Neuronal stem cell (in vitro differentiated cells): ENCODE results near the gene FBXL12.
"Not testable (repeated sequence)": the region's sequence is repeated elsewhere in the genome, so short reads cannot be mapped to it uniquely, and the experiment has no call there.

Source experiments
- DNase-seq: peaks from one replicate; pipeline ENCODE4 v3.0.0-alpha.2; 2013; ENCODE audit warnings: low spot score
- H2AFZ ChIP-seq: one replicate; pipeline ENCODE4 v1.6.1; 2013; ENCODE audit warnings: mild to moderate bottlenecking, low read length, inconsistent platforms
- H2AK5ac ChIP-seq: 2 replicates; pipeline ENCODE4 v1.6.1; 2013; ENCODE audit warnings: low read depth, mild to moderate bottlenecking, inconsistent platforms, low read length, moderate library complexity, mixed read lengths
- H2BK120ac ChIP-seq: 2 replicates; pipeline ENCODE4 v1.6.1; 2013; ENCODE audit warnings: low read depth, mild to moderate bottlenecking, inconsistent platforms, low read length, moderate library complexity, mixed read lengths
- H2BK12ac ChIP-seq: one replicate; pipeline ENCODE4 v1.6.1; 2013; ENCODE audit warnings: low read length, inconsistent platforms
- H2BK15ac ChIP-seq: 2 replicates; pipeline ENCODE4 v1.6.1; 2013; ENCODE audit warnings: mild to moderate bottlenecking, low read length, inconsistent platforms, mixed read lengths
- H2BK5ac ChIP-seq: one replicate; pipeline ENCODE4 v1.6.1; 2013; ENCODE audit warnings: inconsistent platforms, mild to moderate bottlenecking, low read length, moderate library complexity
- H3K14ac ChIP-seq: one replicate; pipeline ENCODE4 v1.6.1; 2013; ENCODE audit warnings: low read length, inconsistent platforms
- H3K18ac ChIP-seq: 2 replicates; pipeline ENCODE4 v1.6.1; 2013; ENCODE audit warnings: low read length, inconsistent platforms
- H3K23ac ChIP-seq: 2 replicates; pipeline ENCODE4 v1.6.1; 2013; ENCODE audit warnings: low read depth, mild to moderate bottlenecking, mixed read lengths, low read length, inconsistent platforms; ENCODE audit not compliant: poor library complexity
- H3K27ac ChIP-seq: replicated peaks from 3 replicates; pipeline ENCODE4 v1.5.1; 2013; ENCODE audit warnings: low read length, inconsistent platforms
- H3K27me3 ChIP-seq, 3 experiments: 2 replicates each; pipeline ENCODE4 v1.6.1; 2013; ENCODE audit warnings: low read length in 3 of 3, mild to moderate bottlenecking in 2 of 3, inconsistent platforms in 1 of 3, low read depth in 1 of 3, mixed read lengths in 1 of 3, moderate library complexity in 1 of 3; ENCODE audit not compliant: control insufficient read depth in 3 of 3, insufficient read depth in 3 of 3
- H3K36me3 ChIP-seq, 2 donors: replicated peaks in 1 of 2; 2 replicates each; pipeline ENCODE4 v1.6.1; 2013; ENCODE audit warnings: low read length in 2 of 2; ENCODE audit not compliant: control insufficient read depth in 2 of 2, insufficient read depth in 2 of 2
- H3K4ac ChIP-seq: 2 replicates; pipeline ENCODE4 v1.6.1; 2013; ENCODE audit warnings: inconsistent platforms, mild to moderate bottlenecking, low read length, moderate library complexity
- H3K4me1 ChIP-seq, 2 donors: 1 replicate in 1 of 2; 2 replicates in 1 of 2; pipeline ENCODE4 v1.6.1; 2013; ENCODE audit warnings: low read length in 2 of 2, low read depth in 1 of 2; ENCODE audit not compliant: control insufficient read depth in 2 of 2, insufficient read depth in 1 of 2
- H3K4me2 ChIP-seq: one replicate; pipeline ENCODE4 v1.6.1; 2013; ENCODE audit warnings: mild to moderate bottlenecking, low read length, inconsistent platforms; ENCODE audit not compliant: insufficient read depth, poor library complexity, severe bottlenecking
- H3K4me3 ChIP-seq, 2 donors: 2 replicates each; pipeline ENCODE4 v1.5.1; 2013; ENCODE audit warnings: low read length in 2 of 2, mild to moderate bottlenecking in 2 of 2, inconsistent platforms in 1 of 2, moderate library complexity in 1 of 2
- H3K79me1 ChIP-seq: one replicate; pipeline ENCODE4 v1.6.1; 2013; ENCODE audit warnings: low read depth, mild to moderate bottlenecking, inconsistent platforms, low read length, moderate library complexity
- H3K9ac ChIP-seq: one replicate; pipeline ENCODE4 v1.6.1; 2013; ENCODE audit warnings: mild to moderate bottlenecking, low read depth, low read length, inconsistent platforms; ENCODE audit not compliant: poor library complexity
- H3K9me3 ChIP-seq, 2 donors: replicated peaks in 1 of 2; 2 replicates each; pipeline versions ENCODE3 to v1.6.1; 2013; ENCODE audit warnings: low read length in 2 of 2, mild to moderate bottlenecking in 2 of 2, inconsistent platforms in 1 of 2, low read depth in 1 of 2, mixed read lengths in 1 of 2, moderate library complexity in 1 of 2; ENCODE audit not compliant: control insufficient read depth in 2 of 2, insufficient read depth in 1 of 2
- H4K8ac ChIP-seq: one replicate; pipeline ENCODE4 v1.6.1; 2013; ENCODE audit warnings: low read depth, mild to moderate bottlenecking, inconsistent platforms, low read length, moderate library complexity
- H4K91ac ChIP-seq: one replicate; pipeline ENCODE4 v1.6.1; 2013; ENCODE audit warnings: low read length, low read depth, mild to moderate bottlenecking, inconsistent platforms; ENCODE audit not compliant: poor library complexity
- WGBS, 2 donors: extraction: QIAGEN DNeasy Blood & Tissue Kit; methylation state at CpG; one replicate each; pipeline ENCODE4 v1.1.7; 2013; ENCODE audit warnings: missing lambda C conversion rate in 2 of 2, mixed read lengths in 1 of 2; ENCODE audit not compliant: insufficient read length in 2 of 2, insufficient replicate concordance in 1 of 2; ENCODE audit errors: extremely low coverage in 2 of 2; 5-methylcytosine and 5-hydroxymethylcytosine counted together

Gene FBXL12

DNA sequence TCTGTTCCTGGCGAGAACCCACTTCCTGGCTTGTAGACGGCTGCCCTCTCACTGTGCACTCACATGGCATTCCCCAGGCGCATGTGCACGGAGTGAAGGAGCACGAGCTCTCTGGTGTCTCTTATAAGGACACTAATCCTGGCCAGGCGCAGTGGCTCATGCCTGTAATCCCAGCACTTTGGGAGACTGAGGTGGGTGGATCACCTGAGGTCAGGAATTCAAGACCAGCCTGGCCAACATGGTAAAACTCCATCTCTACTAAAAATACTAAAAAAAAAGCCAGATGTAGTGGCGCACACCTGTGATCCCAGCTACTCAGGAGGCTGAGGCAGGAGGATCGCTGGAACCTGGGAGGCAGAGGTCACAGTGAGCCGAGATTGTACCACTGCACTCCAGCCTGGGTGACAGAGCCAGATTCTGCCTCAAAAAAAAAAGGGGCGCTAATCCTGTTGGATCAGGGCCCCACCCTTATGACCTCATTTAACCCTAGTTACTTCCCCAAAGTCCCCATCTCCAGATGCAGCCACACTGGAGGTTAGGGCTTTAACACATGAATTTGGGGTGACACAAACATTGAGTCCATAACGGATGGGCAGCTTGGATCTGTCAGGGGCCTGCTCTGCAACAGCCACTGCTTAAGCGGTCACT lies 24.9 kb upstream of the FBXL12 start:
- not testable (repeated sequence) for H2AK5ac ChIP-seq, H4K8ac ChIP-seq, H3K14ac ChIP-seq, H3K9ac ChIP-seq, H3K9me3 ChIP-seq, H3K27me3 ChIP-seq, DNase-seq, H3K79me1 ChIP-seq, H3K4ac ChIP-seq, H3K4me1 ChIP-seq, H3K27ac ChIP-seq, H4K91ac ChIP-seq, H3K4me2 ChIP-seq, H2BK5ac ChIP-seq, H3K18ac ChIP-seq, H3K23ac ChIP-seq, H2AFZ ChIP-seq, H2BK15ac ChIP-seq, H3K4me3 ChIP-seq, H2BK12ac ChIP-seq, H2BK120ac ChIP-seq
- H3K36me3 ChIP-seq: peaks cover 56 to 99% of the 10 kb centered on the region in 2 donors
- no CpG with 5 or more reads among the region's 12 CpGs for WGBS, 2 donors

DNA sequence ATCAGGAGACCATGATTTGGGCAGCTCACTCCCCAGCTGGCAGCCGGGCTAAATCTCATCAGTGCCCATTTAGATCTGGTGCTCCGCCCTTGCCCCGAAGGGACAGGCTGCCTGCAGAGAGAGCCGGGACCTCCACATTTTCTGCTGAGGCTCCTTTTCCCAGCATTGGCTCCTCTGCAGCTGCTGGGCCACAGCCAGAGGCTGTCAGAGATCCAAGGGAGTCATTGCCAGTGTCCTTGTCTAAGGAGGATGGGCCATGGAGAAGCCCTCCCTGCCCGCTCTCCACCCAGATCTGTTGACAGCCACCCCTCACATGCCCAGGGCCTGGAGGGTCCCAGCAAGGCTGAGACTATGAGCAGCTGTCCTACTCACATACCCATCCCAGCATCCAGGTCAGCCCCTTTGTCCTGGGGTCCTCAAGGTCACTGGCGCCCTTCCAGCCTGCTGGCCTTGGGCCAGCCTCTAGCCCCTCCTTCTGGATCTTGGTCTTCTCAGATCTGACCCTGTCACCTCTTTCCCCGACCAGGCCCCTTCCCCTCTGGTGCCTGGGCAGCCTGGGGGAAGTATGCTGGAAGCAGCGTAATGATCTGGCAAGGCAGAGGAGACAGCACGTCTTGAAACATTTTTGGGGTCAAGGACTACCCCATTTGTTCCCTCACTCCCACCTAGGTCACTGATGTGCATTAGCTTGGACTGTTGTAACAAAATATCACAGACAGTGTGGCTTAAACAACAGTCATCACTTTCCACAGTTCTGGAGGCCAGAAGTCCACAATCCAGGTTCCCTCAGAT lies 24.2 kb upstream of the FBXL12 start:
- Histone ChIP-seq H3K9me3 (no peaks in the 10 kb centered on the region), H4K8ac (no peak overlapping the region), H4K91ac (no peak overlapping the region), H3K4ac (no peak overlapping the region), H3K79me1 (peaks cover 14% of the 10 kb centered on the region), H2AFZ (no peak overlapping the region), H3K4me3 (no peak overlapping the region), H3K9ac (no peak overlapping the region), H2BK120ac (no peak overlapping the region), H2BK5ac (no peak overlapping the region), H3K4me2 (no peak overlapping the region), H3K27me3 (no peaks in the 10 kb centered on the region), H3K27ac (no peak overlapping the region), H3K4me1 (no peaks in the 10 kb centered on the region), H3K18ac (no peak overlapping the region), H2BK15ac (no peak overlapping the region), H3K23ac (no peak overlapping the region), H3K14ac (no peak overlapping the region), H3K36me3 (peaks cover 55 to 99% of the 10 kb centered on the region in 2 donors), H2BK12ac (no peak overlapping the region), H2AK5ac (no peak overlapping the region)
- DNase-seq: no peak
- WGBS, 2 donors: no CpG with 5 or more reads among the region's 9 CpGs

DNA sequence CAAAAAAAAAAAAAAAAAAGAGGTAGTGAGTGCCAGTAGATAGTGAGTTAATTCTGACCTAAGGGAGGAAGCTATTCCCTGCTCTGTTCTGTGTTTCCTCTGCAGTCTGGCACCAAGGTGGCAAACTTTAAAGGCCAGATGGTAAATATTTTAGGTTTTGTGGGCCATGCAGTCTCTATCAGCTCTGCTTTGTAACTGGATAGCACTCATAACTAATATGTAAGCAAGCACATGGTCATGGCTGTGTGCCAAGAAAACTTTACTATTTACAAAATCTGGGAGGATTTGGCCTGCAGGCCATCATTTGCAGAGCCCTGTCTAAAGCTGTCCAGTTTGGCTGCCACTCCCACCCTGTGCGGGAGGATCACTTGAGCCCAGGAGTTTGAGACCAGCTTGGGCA lies 20.5 kb upstream of the FBXL12 start:
- Histone ChIP-seq H2BK12ac (no peak overlapping the region), H4K8ac (no peak overlapping the region), H3K23ac (no peak overlapping the region), H3K27me3 (no peaks in the 10 kb centered on the region), H3K79me1 (peaks cover 17% of the 10 kb centered on the region), H3K36me3 (peaks cover 42 to 72% of the 10 kb centered on the region in 2 donors), H2BK15ac (no peak overlapping the region), H3K18ac (no peak overlapping the region), H2BK120ac (no peak overlapping the region), H3K9ac (no peak overlapping the region), H4K91ac (no peak overlapping the region), H2AK5ac (no peak overlapping the region), H3K4me3 (no peak overlapping the region), H3K27ac (no peak overlapping the region), H2BK5ac (no peak overlapping the region), H3K9me3 (no peaks in the 10 kb centered on the region), H3K14ac (no peak overlapping the region), H2AFZ (no peak overlapping the region), H3K4ac (no peak overlapping the region), H3K4me2 (no peak overlapping the region), H3K4me1 (peaks cover 3 to 4% of the 10 kb centered on the region in 2 donors)
- no CpG with 5 or more reads among the region's 1 CpG for WGBS, 2 donors
- no peak for DNase-seq

DNA sequence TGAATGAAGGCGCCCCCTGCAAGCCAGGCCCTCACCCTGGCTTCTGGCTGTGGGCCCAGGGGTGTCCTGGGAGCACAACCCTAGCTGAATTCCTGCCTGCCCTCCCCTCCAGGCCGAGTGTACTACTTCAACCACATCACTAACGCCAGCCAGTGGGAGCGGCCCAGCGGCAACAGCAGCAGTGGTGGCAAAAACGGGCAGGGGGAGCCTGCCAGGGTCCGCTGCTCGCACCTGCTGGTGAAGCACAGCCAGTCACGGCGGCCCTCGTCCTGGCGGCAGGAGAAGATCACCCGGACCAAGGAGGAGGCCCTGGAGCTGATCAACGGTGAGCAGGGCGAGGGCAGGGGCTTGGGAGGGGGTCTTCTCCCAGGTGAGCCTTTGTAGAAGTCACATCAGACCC lies 19.4 kb upstream of the FBXL12 start:
- Histone ChIP-seq H3K27ac (no peak overlapping the region), H2AK5ac (no peak overlapping the region), H2AFZ (no peak overlapping the region), H3K4me2 (no peak overlapping the region), H3K18ac (no peak overlapping the region), H3K4me1 (peaks cover 4 to 5% of the 10 kb centered on the region in 2 donors), H3K36me3 (peaks cover 37 to 61% of the 10 kb centered on the region in 2 donors), H3K4me3 (no peak overlapping the region), H2BK12ac (no peak overlapping the region), H3K23ac (peak overlapping the region; percentile 10), H3K4ac (no peak overlapping the region), H4K8ac (no peak overlapping the region), H3K14ac (no peak overlapping the region), H2BK120ac (no peak overlapping the region), H2BK15ac (no peak overlapping the region), H2BK5ac (no peak overlapping the region), H3K9ac (no peak overlapping the region), H3K9me3 (no peaks in the 10 kb centered on the region), H3K27me3 (no peaks in the 10 kb centered on the region), H4K91ac (no peak overlapping the region), H3K79me1 (peaks cover 17% of the 10 kb centered on the region)
- WGBS, 2 donors: no CpG with 5 or more reads among the region's 15 CpGs
- no peak for DNase-seq
